Loucy (cell line): ENCODE data around the gene STPG3.

Source experiments
- H2AFZ ChIP-seq: fragments of 200-600 bp; sonication (generic); 2 replicates; pipeline ENCODE4 v1.6.0; 2016; ENCODE audit warnings: antibody characterized with exemption, mild to moderate bottlenecking, low read length, moderate library complexity
- H3F3A ChIP-seq: fragments of 200-600 bp; 2 replicates; pipeline ENCODE4 v1.6.0; 2016; ENCODE audit warnings: antibody characterized with exemption, low read depth, mild to moderate bottlenecking
- H3K27me3 ChIP-seq: fragments of 200-600 bp; sonication (generic); 2 replicates; pipeline ENCODE4 v1.6.1; 2014; ENCODE audit warnings: low read length, mild to moderate bottlenecking; ENCODE audit not compliant: insufficient read depth, poor library complexity, severe bottlenecking
- H3K36me3 ChIP-seq: fragments of 200-600 bp; sonication (generic); 2 replicates; pipeline ENCODE4 v1.6.1; 2016; ENCODE audit warnings: low read length; ENCODE audit not compliant: insufficient read depth
- H3K4me1 ChIP-seq: fragments of 200-600 bp; sonication (generic); 2 replicates; pipeline ENCODE4 v1.5.1; 2014; ENCODE audit warnings: low read length, mild to moderate bottlenecking; ENCODE audit not compliant: insufficient read depth, poor library complexity, severe bottlenecking
- H3K4me2 ChIP-seq: fragments of 200-600 bp; sonication (generic); 2 replicates; pipeline ENCODE4 v1.6.0; 2014; ENCODE audit warnings: antibody characterized with exemption, low read length, low read depth, mild to moderate bottlenecking; ENCODE audit not compliant: poor library complexity, severe bottlenecking
- H3K4me3 ChIP-seq: fragments of 200-600 bp; sonication (generic); 2 replicates; pipeline ENCODE4 v1.5.1; 2014; ENCODE audit warnings: low read length, mild to moderate bottlenecking, mixed read lengths; ENCODE audit not compliant: poor library complexity, severe bottlenecking
- H3K79me2 ChIP-seq: fragments of 200-600 bp; sonication (generic); 2 replicates; pipeline ENCODE4 v1.6.1; 2014; ENCODE audit warnings: low read length; ENCODE audit not compliant: insufficient read depth
- H3K9ac ChIP-seq: fragments of 200-600 bp; sonication (generic); 2 replicates; pipeline ENCODE4 v1.6.0; 2014; ENCODE audit warnings: mild to moderate bottlenecking, low read depth, low read length, moderate library complexity; ENCODE audit not compliant: poor library complexity, severe bottlenecking
- H3K9me2 ChIP-seq: fragments of 200-600 bp; sonication (generic); replicated peaks from 2 replicates; pipeline ENCODE4 v1.6.1; 2016; ENCODE audit warnings: low read depth, low read length, mixed read lengths
- H3K9me3 ChIP-seq: fragments of 200-600 bp; sonication (generic); 2 replicates; pipeline ENCODE4 v1.6.1; 2014; ENCODE audit warnings: mild to moderate bottlenecking, antibody characterized with exemption, low read length, low read depth; ENCODE audit not compliant: insufficient read depth
- H4K20me1 ChIP-seq: fragments of 200-600 bp; sonication (generic); 2 replicates; pipeline ENCODE4 v1.6.0; 2014; ENCODE audit warnings: antibody characterized with exemption, low read length, mild to moderate bottlenecking; ENCODE audit not compliant: insufficient read depth, poor library complexity, severe bottlenecking
- CTCF ChIP-seq: fragments of 200-600 bp; sonication (generic); conservative IDR thresholded peaks from 2 replicates; pipeline ENCODE4 v1.5.1; 2014; ENCODE audit warnings: mild to moderate bottlenecking, antibody characterized with exemption, low read length
- EZH2phosphoT487 ChIP-seq: fragments of 200-600 bp; IDR thresholded peaks from 2 replicates; pipeline ENCODE4 v1.6.1; 2018; ENCODE audit warnings: antibody characterized with exemption, mild to moderate bottlenecking, moderate library complexity, borderline replicate concordance

The STPG3 gene

GRCh38 chr9:137247916-137248175 is 3.2 kb upstream of the STPG3 start:
- H3K27me3 ChIP-seq = no peaks in the 10 kb centered on the region
- no peak overlapping the region for H3K4me3 ChIP-seq
- H3K79me2 ChIP-seq = peaks cover 12% of the 10 kb centered on the region
- peaks cover 11% of the 10 kb centered on the region for H4K20me1 ChIP-seq
- H3K9me2 ChIP-seq = no peaks in the 10 kb centered on the region
- H3K4me2 ChIP-seq = no peak overlapping the region
- peaks cover 10% of the 10 kb centered on the region for H3K4me1 ChIP-seq
- H2AFZ ChIP-seq = no peak overlapping the region
- H3K9me3 ChIP-seq = no peaks in the 10 kb centered on the region
- H3K9ac ChIP-seq = no peak overlapping the region
- H3K36me3 ChIP-seq = peaks cover 10% of the 10 kb centered on the region; the same call in 1 of the 2 replicates
- H3F3A ChIP-seq = no peaks in the 10 kb centered on the region
- TF ChIP-seq EZH2phosphoT487 = no peak
- no peak for TF ChIP-seq CTCF

- H3K79me2 ChIP-seq = peaks cover 14% of the 10 kb centered on the region
- H3K4me2 ChIP-seq = no peak overlapping the region
- peaks cover 2% of the 10 kb centered on the region for H3K27me3 ChIP-seq
- no peaks in the 10 kb centered on the region for H3K36me3 ChIP-seq
- no peak overlapping the region for H2AFZ ChIP-seq
- H3K9me2 ChIP-seq = no peaks in the 10 kb centered on the region
- peaks cover 19% of the 10 kb centered on the region for H3K4me1 ChIP-seq
- H4K20me1 ChIP-seq = peaks cover 2% of the 10 kb centered on the region
- H3K9ac ChIP-seq = no peak overlapping the region
- no peak overlapping the region for H3K4me3 ChIP-seq
- TF ChIP-seq CTCF (no peak), EZH2phosphoT487 (no peak)
- no peaks in the 10 kb centered on the region for H3K9me3 ChIP-seq
- no peaks in the 10 kb centered on the region for H3F3A ChIP-seq
Measured at GRCh38 chr9:137250329-137251193, 525 bp upstream of the STPG3 start.

- no peak overlapping the region for H3K4me3 ChIP-seq
- H2AFZ ChIP-seq = no peak overlapping the region
- H3K4me2 ChIP-seq = no peak overlapping the region
- no peaks in the 10 kb centered on the region for H3F3A ChIP-seq
- H3K4me1 ChIP-seq = peaks cover 26% of the 10 kb centered on the region
- H3K9me3 ChIP-seq = no peaks in the 10 kb centered on the region
- H3K36me3 ChIP-seq = no peaks in the 10 kb centered on the region
- TF ChIP-seq EZH2phosphoT487 (no peak), CTCF (no peak)
- H3K9ac ChIP-seq = no peak overlapping the region
- H4K20me1 ChIP-seq = peaks cover 12% of the 10 kb centered on the region
- H3K27me3 ChIP-seq = peaks cover 4% of the 10 kb centered on the region
- H3K79me2 ChIP-seq = peaks cover 25% of the 10 kb centered on the region
- H3K9me2 ChIP-seq = no peaks in the 10 kb centered on the region
Measured at GRCh38 chr9:137251490-137252268, 593 bp downstream of the STPG3 start.
